HepG2 (cell line): Measurements from ENCODE around the gene CCDC175. TPM values are rescaled to one million over a fixed set of nuclear protein-coding genes. Genes with fewer than 3 reads are reported as not detected.

Source experiments
- ADNP ChIP-seq: sonication (generic); formaldehyde crosslinking; IDR thresholded peaks from 2 replicates; pipeline ENCODE4 v1.4.0; 2020; ENCODE audit warnings: missing genetic modification reagents
- ATF7-NPFF ChIP-seq: sonication (generic); formaldehyde crosslinking; IDR thresholded peaks from 2 replicates; pipeline ENCODE4 v1.8.1; 2023; ENCODE audit warnings: mild to moderate bottlenecking, low read depth, missing genetic modification reagents, moderate library complexity
- BCL6 ChIP-seq: IDR thresholded peaks from 2 replicates; pipeline ENCODE4 v1.6.1; 2016; ENCODE audit warnings: missing genetic modification reagents, missing compliant biosample characterization
- ELF3 ChIP-seq: IDR thresholded peaks from 2 replicates; pipeline ENCODE4 v1.6.1; 2016; ENCODE audit warnings: missing genetic modification reagents, missing compliant biosample characterization
- FOXA1 ChIP-seq, 2 experiments: fragments of 450-650 bp in 1 of 2; sonication (generic) in 1 of 2; formaldehyde crosslinking in 1 of 2; IDR thresholded peaks; 2 replicates each; pipeline versions ENCODE4 v1.4.0 to v1.6.1; 2016 to 2020; ENCODE audit warnings: missing genetic modification reagents in 1 of 2
- GATA4 ChIP-seq: sonication (generic); IDR thresholded peaks from 2 replicates; pipeline ENCODE4 v1.6.1; 2016; ENCODE audit warnings: antibody characterized with exemption, low read depth, borderline replicate concordance
- JARID2 ChIP-seq: sonication (generic); formaldehyde crosslinking; IDR thresholded peaks from 2 replicates; pipeline ENCODE4 v1.8.1; 2023; ENCODE audit warnings: missing genetic modification reagents, inconsistent platforms; ENCODE audit not compliant: insufficient replicate concordance
- KLF11 ChIP-seq: IDR thresholded peaks from 2 replicates; pipeline ENCODE4 v1.6.1; 2016; ENCODE audit warnings: missing compliant biosample characterization
- KLF15 ChIP-seq: sonication (generic); formaldehyde crosslinking; IDR thresholded peaks from 2 replicates; pipeline ENCODE4 v1.8.1; 2023; ENCODE audit warnings: borderline replicate concordance, mild to moderate bottlenecking, inconsistent platforms, missing genetic modification reagents, mixed read lengths
- NAIF1 ChIP-seq: sonication (generic); formaldehyde crosslinking; IDR thresholded peaks from 2 replicates; pipeline ENCODE4 v1.5.0; 2020; ENCODE audit warnings: mild to moderate bottlenecking, missing genetic modification reagents, borderline replicate concordance
- NCOR1 ChIP-seq: fragments of 200-600 bp; sonication (generic); IDR thresholded peaks from 2 replicates; pipeline ENCODE4 v1.7.0; 2017; ENCODE audit warnings: antibody characterized with exemption, low read length, borderline replicate concordance
- NFE2L2 ChIP-seq: fragments of 150-350 bp; IDR thresholded peaks from 2 replicates; pipeline ENCODE4 v1.6.1; 2014; ENCODE audit warnings: low read length
- NFYB ChIP-seq: sonication (generic); formaldehyde crosslinking; IDR thresholded peaks from 2 replicates; pipeline ENCODE4 v1.4.0; 2020; ENCODE audit warnings: missing genetic modification reagents
- RARA ChIP-seq: IDR thresholded peaks from 2 replicates; pipeline ENCODE4 v1.6.1; 2016; ENCODE audit warnings: missing genetic modification reagents, missing compliant biosample characterization
- RBM22 ChIP-seq: fragments of 200-400 bp; formaldehyde crosslinking; optimal IDR thresholded peaks from 2 replicates; pipeline ENCODE3; 2017; ENCODE audit warnings: mild to moderate bottlenecking, low read length, moderate library complexity
- RELA ChIP-seq: sonication (generic); formaldehyde crosslinking; IDR thresholded peaks from 2 replicates; pipeline ENCODE4 v1.4.0; 2020; ENCODE audit warnings: missing genetic modification reagents
- TOPORS ChIP-seq: sonication (generic); formaldehyde crosslinking; IDR thresholded peaks from 2 replicates; pipeline ENCODE4 v1.8.0; 2023; ENCODE audit warnings: mild to moderate bottlenecking, missing genetic modification reagents
- ZNF382 ChIP-seq: sonication (generic); formaldehyde crosslinking; IDR thresholded peaks from 2 replicates; pipeline ENCODE4 v1.5.0; 2020; ENCODE audit warnings: missing genetic modification reagents, mild to moderate bottlenecking, borderline replicate concordance
- ZNF431 ChIP-seq: sonication (generic); formaldehyde crosslinking; IDR thresholded peaks from 2 replicates; pipeline ENCODE4 v1.9.0; 2022; ENCODE audit warnings: missing genetic modification reagents, low read depth, mild to moderate bottlenecking, borderline replicate concordance
- ZNF510 ChIP-seq: sonication (generic); formaldehyde crosslinking; IDR thresholded peaks from 2 replicates; pipeline ENCODE4 v1.4.0; 2020; ENCODE audit warnings: low read depth, mild to moderate bottlenecking, missing genetic modification reagents
- ZNF616 ChIP-seq: sonication (generic); formaldehyde crosslinking; IDR thresholded peaks from 2 replicates; pipeline ENCODE4 v1.5.0; 2020; ENCODE audit warnings: low read depth, mild to moderate bottlenecking, missing genetic modification reagents
- ZNF652 ChIP-seq: IDR thresholded peaks from 2 replicates; pipeline ENCODE4 v1.6.1; 2016; ENCODE audit warnings: low read depth, borderline replicate concordance
- polyA plus RNA-seq, 8 experiments: library from polyadenylated mRNA; depleted of rRNA in 3 of 8; stranded (reverse) in 7 of 8; unstranded in 1 of 8; fragments of >200 nt; fragmentation: Illumina TruSeq in 4 of 8; extraction: Trizol in 4 of 8; gene quantifications; 2 replicates each; pipeline versions ENCODE4 v1.2.1 to v1.2.3, GENCODE V29; 2011 to 2016; ENCODE audit warnings: low read depth in 4 of 8, missing spikeins in 1 of 8, mixed read lengths in 1 of 8; ENCODE audit not compliant: insufficient read depth in 1 of 8
- total RNA-seq, 5 experiments: library from RNA; depleted of rRNA; stranded (reverse); fragments of >200 nt; fragmentation: Illumina TruSeq; extraction: Trizol; gene quantifications; 2 replicates each; pipeline ENCODE4 v1.2.3, GENCODE V29; 2016; ENCODE audit warnings: low read depth in 1 of 5
- TF ChIP-seq, protein P1 (sequence below): sonication (generic); formaldehyde crosslinking; IDR thresholded peaks from 2 replicates; pipeline ENCODE4 v1.5.0; 2020; ENCODE audit warnings: mild to moderate bottlenecking, missing genetic modification reagents
- TF ChIP-seq, protein P2 (sequence below): sonication (generic); formaldehyde crosslinking; IDR thresholded peaks from 2 replicates; pipeline ENCODE4 v1.4.0; 2020; ENCODE audit warnings: missing genetic modification reagents
- TF ChIP-seq, protein P3 (sequence below): sonication (generic); formaldehyde crosslinking; conservative IDR thresholded peaks from 2 replicates; pipeline ENCODE4 v1.5.0; 2020; ENCODE audit warnings: missing genetic modification reagents

The CCDC175 gene
- total and polyA plus RNA-seq, 2 of the 13 experiments (the other 11 are each of a cell fraction or from before 2014, with no cell fraction given) = not detected

DNA sequence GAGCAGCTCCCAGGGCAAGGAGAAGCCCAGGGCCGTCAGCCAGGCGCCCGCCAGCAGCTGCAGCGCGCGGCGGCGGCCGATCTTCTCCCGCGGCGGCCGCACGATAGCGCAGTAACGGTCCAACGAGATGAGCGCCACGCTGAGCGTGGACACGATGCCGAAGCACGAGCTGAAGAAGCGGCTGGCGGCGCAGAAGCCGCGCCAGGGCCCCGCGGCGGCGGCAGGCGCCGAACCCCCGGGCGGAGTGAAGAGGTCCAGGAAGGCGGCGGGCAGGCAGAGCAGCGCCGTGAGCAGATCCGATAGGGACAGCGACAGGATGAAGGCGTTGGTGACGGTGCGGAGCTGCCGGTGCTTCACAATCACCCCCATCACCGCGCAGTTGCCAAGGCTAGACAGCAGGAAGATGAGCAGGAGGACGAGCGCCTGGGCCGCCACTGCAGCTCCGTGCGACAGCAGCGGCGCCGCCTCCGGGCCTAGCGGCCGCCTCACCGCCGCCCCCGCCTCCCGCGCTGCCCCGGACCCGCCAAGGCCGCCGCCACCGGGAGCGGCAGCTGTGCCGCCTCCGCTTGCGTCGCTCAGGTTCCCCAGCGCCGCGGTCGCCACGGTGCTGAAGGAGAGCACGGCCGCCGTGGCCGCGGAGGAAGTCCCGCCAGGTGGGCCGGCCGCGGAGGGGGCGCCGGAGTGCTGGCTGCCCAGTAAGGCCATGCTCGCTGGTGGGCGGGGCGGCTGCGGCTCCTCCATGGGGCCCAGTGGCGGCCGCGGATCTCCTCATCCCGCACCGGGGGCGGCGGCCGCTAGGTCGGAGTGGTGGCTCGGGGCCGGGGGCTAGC is 111.9 kb downstream of the CCDC175 start (continued):
- TF ChIP-seq NAIF1 (CRISPR knock-in tag) (no peak), ELF3 (CRISPR knock-in tag) (no peak), ADNP (no peak), ZNF431 (CRISPR knock-in tag) (no peak), ZNF382 (CRISPR knock-in tag) (no peak), NFE2L2 (no peak), NFYB (CRISPR knock-in tag) (no peak), TOPORS (CRISPR knock-in tag) (no peak), RELA (CRISPR knock-in tag) (no peak), JARID2 (CRISPR knock-in tag) (no peak), KLF11 (no peak), GATA4 (no peak), RBM22 (no peak), FOXA1 (IDR thresholded peaks at IDR 0.05) (no peak), FOXA1 (CRISPR knock-in tag; IDR thresholded peaks at IDR 0.05) (no peak), KLF15 (no peak), RARA (no peak), BCL6 (CRISPR knock-in tag) (no peak), ZNF652 (no peak), NCOR1 (no peak), ZNF510 (CRISPR knock-in tag) (0 out of 2 replicates have a peak, but pooled peaks have one; percentile 35), ZNF616 (CRISPR knock-in tag) (peak; percentile 86; the same call in 1 of the 2 replicates), ATF7-NPFF (peak; percentile 67; the same call in 1 of the 2 replicates)
- TF ChIP-seq, protein P1, sequence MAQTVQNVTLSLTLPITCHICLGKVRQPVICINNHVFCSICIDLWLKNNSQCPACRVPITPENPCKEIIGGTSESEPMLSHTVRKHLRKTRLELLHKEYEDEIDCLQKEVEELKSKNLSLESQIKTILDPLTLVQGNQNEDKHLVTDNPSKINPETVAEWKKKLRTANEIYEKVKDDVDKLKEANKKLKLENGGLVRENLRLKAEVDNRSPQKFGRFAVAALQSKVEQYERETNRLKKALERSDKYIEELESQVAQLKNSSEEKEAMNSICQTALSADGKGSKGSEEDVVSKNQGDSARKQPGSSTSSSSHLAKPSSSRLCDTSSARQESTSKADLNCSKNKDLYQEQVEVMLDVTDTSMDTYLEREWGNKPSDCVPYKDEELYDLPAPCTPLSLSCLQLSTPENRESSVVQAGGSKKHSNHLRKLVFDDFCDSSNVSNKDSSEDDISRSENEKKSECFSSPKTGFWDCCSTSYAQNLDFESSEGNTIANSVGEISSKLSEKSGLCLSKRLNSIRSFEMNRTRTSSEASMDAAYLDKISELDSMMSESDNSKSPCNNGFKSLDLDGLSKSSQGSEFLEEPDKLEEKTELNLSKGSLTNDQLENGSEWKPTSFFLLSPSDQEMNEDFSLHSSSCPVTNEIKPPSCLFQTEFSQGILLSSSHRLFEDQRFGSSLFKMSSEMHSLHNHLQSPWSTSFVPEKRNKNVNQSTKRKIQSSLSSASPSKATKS (CRISPR knock-in tag) = no peak
- TF ChIP-seq, protein P2, sequence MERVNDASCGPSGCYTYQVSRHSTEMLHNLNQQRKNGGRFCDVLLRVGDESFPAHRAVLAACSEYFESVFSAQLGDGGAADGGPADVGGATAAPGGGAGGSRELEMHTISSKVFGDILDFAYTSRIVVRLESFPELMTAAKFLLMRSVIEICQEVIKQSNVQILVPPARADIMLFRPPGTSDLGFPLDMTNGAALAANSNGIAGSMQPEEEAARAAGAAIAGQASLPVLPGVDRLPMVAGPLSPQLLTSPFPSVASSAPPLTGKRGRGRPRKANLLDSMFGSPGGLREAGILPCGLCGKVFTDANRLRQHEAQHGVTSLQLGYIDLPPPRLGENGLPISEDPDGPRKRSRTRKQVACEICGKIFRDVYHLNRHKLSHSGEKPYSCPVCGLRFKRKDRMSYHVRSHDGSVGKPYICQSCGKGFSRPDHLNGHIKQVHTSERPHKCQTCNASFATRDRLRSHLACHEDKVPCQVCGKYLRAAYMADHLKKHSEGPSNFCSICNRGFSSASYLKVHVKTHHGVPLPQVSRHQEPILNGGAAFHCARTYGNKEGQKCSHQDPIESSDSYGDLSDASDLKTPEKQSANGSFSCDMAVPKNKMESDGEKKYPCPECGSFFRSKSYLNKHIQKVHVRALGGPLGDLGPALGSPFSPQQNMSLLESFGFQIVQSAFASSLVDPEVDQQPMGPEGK = peak; percentile 46
- TF ChIP-seq, protein P3, sequence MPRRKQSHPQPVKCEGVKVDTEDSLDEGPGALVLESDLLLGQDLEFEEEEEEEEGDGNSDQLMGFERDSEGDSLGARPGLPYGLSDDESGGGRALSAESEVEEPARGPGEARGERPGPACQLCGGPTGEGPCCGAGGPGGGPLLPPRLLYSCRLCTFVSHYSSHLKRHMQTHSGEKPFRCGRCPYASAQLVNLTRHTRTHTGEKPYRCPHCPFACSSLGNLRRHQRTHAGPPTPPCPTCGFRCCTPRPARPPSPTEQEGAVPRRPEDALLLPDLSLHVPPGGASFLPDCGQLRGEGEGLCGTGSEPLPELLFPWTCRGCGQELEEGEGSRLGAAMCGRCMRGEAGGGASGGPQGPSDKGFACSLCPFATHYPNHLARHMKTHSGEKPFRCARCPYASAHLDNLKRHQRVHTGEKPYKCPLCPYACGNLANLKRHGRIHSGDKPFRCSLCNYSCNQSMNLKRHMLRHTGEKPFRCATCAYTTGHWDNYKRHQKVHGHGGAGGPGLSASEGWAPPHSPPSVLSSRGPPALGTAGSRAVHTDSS = no peak
